GM19239 (cell line): ENCODE data around the gene STXBP4.

Source experiments
- DNase-seq: peaks from one replicate; pipeline ENCODE4 v3.0.0; 2011; ENCODE audit warnings: low spot score; ENCODE audit not compliant: insufficient read length
- FAIRE-seq: peaks from 2 replicates; lab custom pipeline; 2011; peaks lifted over from hg19 to GRCh38; lab: Jason Lieb, UNC

Gene STXBP4

DNA sequence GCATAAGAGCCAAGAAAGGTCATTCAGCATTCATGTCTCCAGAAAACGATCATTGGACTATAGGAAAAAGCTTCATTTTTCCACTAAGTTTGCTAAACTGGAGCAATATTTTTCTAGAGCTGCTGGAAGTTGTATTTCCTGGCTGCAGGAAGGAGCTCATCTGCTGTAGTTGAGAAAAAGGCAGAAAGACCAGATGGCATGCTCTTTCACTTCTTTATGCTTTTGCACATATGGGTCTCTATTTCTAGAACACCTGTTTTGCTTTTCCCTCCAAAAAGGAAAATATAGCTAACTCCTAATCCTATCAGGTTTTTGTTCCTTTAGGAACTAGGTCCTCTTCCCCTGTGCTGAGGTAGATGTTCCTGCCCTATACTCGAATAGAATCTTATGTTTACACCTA, 234.3 kb downstream of the STXBP4 start:
- FAIRE-seq = no peak
- no peak for DNase-seq

DNA sequence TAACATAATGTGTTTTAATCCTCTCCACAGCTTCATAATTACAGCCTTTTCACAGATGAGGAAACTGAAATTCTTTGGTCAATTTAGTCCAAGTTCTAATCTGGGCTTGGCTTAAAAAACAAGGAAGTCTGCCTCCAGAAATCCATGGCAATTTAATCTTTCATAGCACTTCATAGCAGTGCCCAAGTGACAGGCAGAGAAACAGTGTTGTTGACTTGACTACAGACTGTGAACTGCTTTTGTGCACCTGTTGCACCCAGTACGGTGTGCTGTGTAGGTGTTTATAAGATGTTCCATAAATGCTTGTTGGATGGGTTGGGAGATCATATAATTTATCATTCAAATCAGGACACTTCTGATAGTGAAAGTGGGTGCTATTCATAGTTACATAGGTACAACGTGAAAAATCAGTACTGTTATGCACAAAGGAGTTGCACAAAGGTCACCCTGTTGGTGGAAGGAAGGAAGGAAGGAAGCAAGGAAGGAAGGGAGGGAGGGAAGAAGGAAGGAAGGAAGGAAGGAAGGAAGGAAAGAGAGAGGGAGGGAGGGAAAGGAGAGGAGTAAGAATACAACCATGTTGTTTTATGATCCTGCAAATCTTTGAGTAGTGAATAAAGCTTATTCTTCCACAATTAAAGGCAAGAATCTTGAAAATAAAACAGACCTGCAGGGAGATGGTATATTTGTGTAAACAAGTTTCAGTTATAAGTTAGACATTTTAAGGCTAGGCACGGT, 239.7 kb downstream of the STXBP4 start:
- DNase-seq (no peak), FAIRE-seq (no peak)

DNA sequence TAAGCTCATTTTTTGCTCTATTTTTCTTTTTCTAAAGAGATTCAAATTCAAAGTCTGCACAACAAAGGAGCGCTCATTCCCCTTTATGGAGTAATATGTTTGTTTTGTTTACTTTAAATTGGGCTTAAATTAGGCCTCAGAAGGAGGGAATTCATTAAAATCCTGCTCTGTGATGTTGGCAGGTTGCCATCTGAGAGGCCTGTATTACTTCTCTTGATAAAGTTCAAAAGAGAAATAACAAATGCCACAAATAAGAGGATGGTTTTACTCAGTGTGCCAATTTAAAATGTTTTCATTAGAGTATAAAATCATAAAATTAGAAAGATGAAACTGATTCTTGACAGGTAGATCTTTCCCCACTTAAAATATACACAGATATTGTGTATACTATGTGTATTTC, 241.7 kb downstream of the STXBP4 start:
- no peak for FAIRE-seq
- no peak for DNase-seq

DNA sequence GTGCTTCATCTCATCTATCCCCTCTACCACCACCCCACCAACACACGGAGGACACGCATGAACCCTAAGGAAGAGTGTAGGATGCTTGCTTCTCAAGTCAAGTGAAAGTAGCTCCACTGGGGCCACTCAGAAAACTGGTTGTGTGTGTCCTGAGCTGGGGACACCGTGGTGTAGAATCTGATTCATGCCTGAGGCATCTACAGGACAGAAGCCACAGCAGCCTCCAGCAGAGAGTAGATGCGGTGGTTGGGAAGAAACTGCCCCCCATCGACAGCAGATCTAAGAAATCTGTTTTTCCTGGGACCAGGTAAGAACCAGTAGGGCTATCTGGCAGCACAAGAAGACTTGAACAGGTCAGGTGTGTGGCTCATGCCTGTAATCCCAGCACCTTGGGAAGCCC, 244.3 kb downstream of the STXBP4 start:
- no peak for FAIRE-seq
- no peak for DNase-seq

DNA sequence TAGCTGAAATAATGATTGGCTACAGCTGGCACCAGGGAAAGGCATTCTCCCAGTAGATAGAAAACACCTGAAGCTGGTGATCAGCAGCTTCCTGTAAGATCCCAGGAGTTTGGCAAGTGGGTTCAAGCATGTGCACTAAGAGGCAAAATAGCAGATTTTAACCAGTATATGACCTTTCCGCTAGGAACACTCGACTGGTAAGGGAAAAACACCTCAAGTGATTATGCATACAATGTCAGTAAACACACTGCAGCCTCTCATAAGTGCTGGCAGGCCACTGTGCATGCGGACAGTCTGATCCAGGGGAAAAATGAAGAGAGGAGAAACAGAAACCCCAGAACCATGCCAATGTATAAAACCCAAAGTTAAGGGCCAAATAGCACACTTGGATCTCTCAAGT, 247.1 kb downstream of the STXBP4 start:
- no peak for FAIRE-seq
- no peak for DNase-seq

DNA sequence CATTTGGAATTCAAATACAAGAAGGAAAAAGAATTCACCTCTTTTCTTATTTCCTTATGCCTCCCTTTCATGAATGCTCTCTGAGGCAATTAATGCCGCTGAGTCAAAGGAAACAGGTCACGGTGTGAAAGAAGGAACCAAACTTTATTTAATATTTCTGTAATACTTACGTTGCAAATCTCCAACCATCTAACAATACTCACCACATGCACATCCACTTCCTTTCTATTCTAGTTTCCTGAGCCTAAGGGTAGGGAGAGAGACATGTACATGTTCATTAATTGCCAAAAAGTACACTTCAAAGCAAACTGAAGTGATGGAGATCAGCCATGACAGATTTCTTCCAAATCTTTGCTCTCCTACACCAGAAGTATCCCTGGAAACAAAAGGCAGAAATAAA, 248.3 kb downstream of the STXBP4 start:
- FAIRE-seq = no peak
- DNase-seq = no peak

DNA sequence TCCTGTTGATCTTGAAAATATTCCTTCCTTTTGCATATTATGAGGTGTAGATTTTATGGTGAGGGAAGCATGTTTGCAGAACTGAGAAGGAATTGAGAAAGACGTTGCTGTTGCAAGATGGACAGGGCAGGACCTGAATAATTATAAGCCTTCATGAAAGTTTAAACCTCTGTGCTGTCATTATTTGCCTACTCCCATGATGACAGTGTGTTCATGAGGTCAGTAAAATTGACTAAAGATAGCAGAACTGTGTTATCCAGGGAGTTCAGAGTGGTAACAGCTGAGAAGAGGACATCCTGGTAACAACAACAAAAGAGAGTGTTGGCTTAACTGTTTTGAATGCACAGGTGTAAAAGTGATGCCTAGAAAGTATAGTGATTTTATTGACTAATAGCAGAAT, 250.9 kb downstream of the STXBP4 start:
- DNase-seq (no peak), FAIRE-seq (no peak)

DNA sequence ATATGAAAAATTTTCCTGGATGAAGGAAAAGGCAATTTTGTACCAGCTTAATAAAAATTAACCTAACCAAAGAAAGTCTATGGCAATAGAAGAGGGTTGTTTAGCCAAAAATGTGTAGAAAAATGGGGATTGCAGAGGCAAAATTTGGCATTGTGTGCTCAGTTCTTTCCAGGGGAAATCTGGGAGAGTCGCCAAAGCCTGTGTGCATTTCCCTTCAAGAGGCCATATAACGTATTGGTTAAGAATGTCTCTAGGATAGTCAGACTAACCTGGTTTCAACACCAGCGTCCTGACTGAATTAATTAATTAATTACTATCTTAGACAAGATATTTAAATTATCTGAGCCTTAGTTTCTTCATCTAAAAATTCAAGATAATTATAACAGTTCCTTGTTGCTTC, 251.4 kb downstream of the STXBP4 start:
- FAIRE-seq = no peak

More for the DNA sequence above, 251.4 kb downstream of the STXBP4 start:
- no peak for DNase-seq
